ENCODE measurements around the gene GALNT7. TPM values are rescaled to one million over a fixed set of nuclear protein-coding genes. Genes with fewer than 3 reads are reported as not detected.

Gene GALNT7
- total and polyA plus RNA-seq, 2 donors (not counting 3 experiments of a cell fraction or from before 2014, with no cell fraction given) = 19.6 to 54.6 TPM

DNA sequence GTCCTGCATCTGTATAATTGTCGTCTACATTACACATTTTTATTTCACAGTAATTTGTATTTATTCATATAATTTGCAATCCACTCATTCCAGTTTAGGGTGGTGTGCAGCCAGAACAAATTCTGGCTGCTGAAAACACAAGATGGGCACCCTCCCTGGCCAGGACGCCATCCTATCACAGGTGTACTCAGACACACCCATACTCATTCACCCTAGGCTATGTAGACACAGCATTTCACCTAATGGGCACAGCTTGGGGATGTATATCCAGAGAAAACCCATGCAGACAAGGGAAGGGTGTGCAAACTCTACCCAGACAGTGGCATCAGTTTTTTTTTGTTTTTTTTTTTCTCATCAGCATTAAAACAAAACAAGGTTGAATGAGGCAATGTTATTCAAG is 92.4 kb downstream of the GALNT7 start:
- dilution Hi-C loops (cut with MboI; ENCODE audit: extremely low pct_ligation_motif_present, low sequenced_read_pairs) = no loop called here
- Histone ChIP-seq H3K27ac (ENCODE audit: insufficient read depth, low read depth, low read length) (no peak overlapping the region), H3K4me2 (ENCODE audit: insufficient read depth, low read length) (no peak overlapping the region), H3K36me3 (ENCODE audit: control insufficient read depth in 2 of 2, extremely low read depth in 1 of 2, insufficient read depth in 2 of 2, low read length in 2 of 2) (no peaks in the 10 kb centered on the region), H3K9ac (replicated peaks; ENCODE audit: extremely low read depth, insufficient read depth, low read length) (no peak overlapping the region), H3K27me3 (ENCODE audit: control insufficient read depth in 2 of 2, insufficient read depth in 2 of 2, low read length in 2 of 2) (no peaks in the 10 kb centered on the region), H3K4me3 (replicated peaks in 1 of 3; ENCODE audit: insufficient read depth in 1 of 3, low read depth in 1 of 3, low read length in 3 of 3) (no peak overlapping the region), H3K9me3 (replicated peaks; ENCODE audit: control insufficient read depth, insufficient read depth, low read length) (no peaks in the 10 kb centered on the region), H4K20me1 (replicated peaks; ENCODE audit: control insufficient read depth, extremely low read depth, insufficient read depth, low read length) (no peaks in the 10 kb centered on the region), H3K79me2 (ENCODE audit: control insufficient read depth, insufficient read depth, low read length) (no peaks in the 10 kb centered on the region), H3K9me1 (replicated peaks; ENCODE audit: control insufficient read depth, extremely low read depth, insufficient read depth, low read length) (no peaks in the 10 kb centered on the region), H2AFZ (ENCODE audit: low read depth, low read length) (no peak overlapping the region), H3K4me1 (ENCODE audit: control insufficient read depth, extremely low read depth, insufficient read depth, low read length) (peaks cover 8% of the 10 kb centered on the region)
- TF ChIP-seq, protein P1, sequence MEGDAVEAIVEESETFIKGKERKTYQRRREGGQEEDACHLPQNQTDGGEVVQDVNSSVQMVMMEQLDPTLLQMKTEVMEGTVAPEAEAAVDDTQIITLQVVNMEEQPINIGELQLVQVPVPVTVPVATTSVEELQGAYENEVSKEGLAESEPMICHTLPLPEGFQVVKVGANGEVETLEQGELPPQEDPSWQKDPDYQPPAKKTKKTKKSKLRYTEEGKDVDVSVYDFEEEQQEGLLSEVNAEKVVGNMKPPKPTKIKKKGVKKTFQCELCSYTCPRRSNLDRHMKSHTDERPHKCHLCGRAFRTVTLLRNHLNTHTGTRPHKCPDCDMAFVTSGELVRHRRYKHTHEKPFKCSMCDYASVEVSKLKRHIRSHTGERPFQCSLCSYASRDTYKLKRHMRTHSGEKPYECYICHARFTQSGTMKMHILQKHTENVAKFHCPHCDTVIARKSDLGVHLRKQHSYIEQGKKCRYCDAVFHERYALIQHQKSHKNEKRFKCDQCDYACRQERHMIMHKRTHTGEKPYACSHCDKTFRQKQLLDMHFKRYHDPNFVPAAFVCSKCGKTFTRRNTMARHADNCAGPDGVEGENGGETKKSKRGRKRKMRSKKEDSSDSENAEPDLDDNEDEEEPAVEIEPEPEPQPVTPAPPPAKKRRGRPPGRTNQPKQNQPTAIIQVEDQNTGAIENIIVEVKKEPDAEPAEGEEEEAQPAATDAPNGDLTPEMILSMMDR (IDR thresholded peaks at IDR 0.05; ENCODE audit: extremely low read depth in 1 of 2, insufficient read depth in 1 of 2, low read depth in 1 of 2, low read length in 2 of 2) = no peak
- TF ChIP-seq GATA2 (IDR thresholded peaks at IDR 0.05; ENCODE audit: insufficient read depth, insufficient read length, low read depth, low read length) (no peak), FOS (IDR thresholded peaks at IDR 0.05; ENCODE audit: borderline replicate concordance, insufficient read depth, low read length) (no peak), EZH2 (IDR thresholded peaks at IDR 0.05; ENCODE audit: borderline replicate concordance, low read depth, low read length, severe bottlenecking) (no peak), JUN (IDR thresholded peaks at IDR 0.05; ENCODE audit: borderline replicate concordance, insufficient read depth, insufficient read length, low read depth) (no peak), POLR2AphosphoS5 (IDR thresholded peaks at IDR 0.05; ENCODE audit: insufficient read depth, low read depth, low read length) (no peak), POLR2A (IDR thresholded peaks at IDR 0.05; ENCODE audit: low read depth, low read length) (no peak)
- TF ChIP-seq, protein P2, sequence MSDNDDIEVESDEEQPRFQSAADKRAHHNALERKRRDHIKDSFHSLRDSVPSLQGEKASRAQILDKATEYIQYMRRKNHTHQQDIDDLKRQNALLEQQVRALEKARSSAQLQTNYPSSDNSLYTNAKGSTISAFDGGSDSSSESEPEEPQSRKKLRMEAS (IDR thresholded peaks at IDR 0.05; ENCODE audit: insufficient read depth, insufficient read length) = no peak
- CTCF ChIA-PET = interaction anchor here (0.6 to 6.8 kb wide), 2 partner anchors 10 to 247 kb away, joined by 3 to 73 read pairs; no protein-coding TSS in a partner anchor
- POLR2A ChIA-PET = no interaction called here
- DNase-seq (ENCODE audit: low read depth, low spot score) (no peak), FAIRE-seq (no peak)
- no TSS peak for BruUV-seq (replicated peaks)
- intact Hi-C loops (cut with micrococcal nuclease) = no loop called here

Measured in endothelial cell of umbilical vein (primary cell).